ENCODE measurements around the gene PTPN9.
"Not testable (repeated sequence)": the region's sequence is repeated elsewhere in the genome, so short reads cannot be mapped to it uniquely, and the experiment has no call there.

GRCh38 chr15:75542949-75543545, 36.1 kb downstream of the PTPN9 start:
- TF ChIP-seq POLR2A, CTCF (IDR thresholded peaks at IDR 0.05): not testable (repeated sequence)

All from prostate gland (tissue), 2 donors.